B cell (primary cell): Measurements from ENCODE around the gene C4orf17. TPM values are rescaled to one million over a fixed set of nuclear protein-coding genes. Genes with fewer than 3 reads are reported as not detected.

Experiments used
- ATAC-seq: fragments of 200-7000 bp; cut with Tn5 transposase; one replicate; pipeline ENCODE4 v1.10.0; 2021; ENCODE audit warnings: low read depth, mild to moderate bottlenecking, moderate number of reproducible peaks, moderate library complexity
- CTCF ChIA-PET: fragments of 350-600 bp; sonication (Branson Sonifier 250); formaldehyde crosslinking; loops from one replicate; lab custom pipeline; 2021; ENCODE audit warnings: antibody characterized with exemption, inconsistent platforms; lab: Charles Lee
- POLR2A ChIA-PET: fragments of 350-600 bp; sonication (Branson Sonifier 250); formaldehyde crosslinking; loops from one replicate; lab custom pipeline; 2021; ENCODE audit warnings: antibody characterized with exemption; lab: Charles Lee
- DNase-seq: peaks from one replicate; pipeline ENCODE4 v3.0.0; 2013
- H2AFZ ChIP-seq: 2 replicates; pipeline ENCODE4 v1.6.1; 2012; ENCODE audit warnings: mild to moderate bottlenecking, low read depth, low read length; ENCODE audit not compliant: insufficient read depth, poor library complexity, severe bottlenecking
- H3K27ac ChIP-seq, 2 donors: 1 replicate in 1 of 2; 2 replicates in 1 of 2; pipeline ENCODE4 v1.5.1; 2012 to 2013; ENCODE audit warnings: low read length in 2 of 2, mild to moderate bottlenecking in 2 of 2, moderate library complexity in 1 of 2
- H3K27me3 ChIP-seq, 4 experiments: fragments of 200-600 bp in 1 of 4; sonication (generic) in 1 of 4; replicated peaks in 1 of 4; 1 replicate in 2 of 4; 2 replicates in 2 of 4; pipeline versions ENCODE4 v1.6.1 to v1.7.0; 2013 to 2016; ENCODE audit warnings: low read length in 3 of 4, mild to moderate bottlenecking in 2 of 4, mixed read lengths in 1 of 4, moderate library complexity in 1 of 4; ENCODE audit not compliant: insufficient read depth in 4 of 4, control insufficient read depth in 3 of 4; ENCODE audit errors: control extremely low read depth in 1 of 4
- H3K36me3 ChIP-seq, 2 experiments: replicated peaks in 1 of 2; 1 replicate in 1 of 2; 2 replicates in 1 of 2; pipeline versions ENCODE4 v1.6.1 to v1.7.1; 2013; ENCODE audit warnings: low read length in 1 of 2; ENCODE audit not compliant: insufficient read depth in 2 of 2, control insufficient read depth in 1 of 2; ENCODE audit errors: control extremely low read depth in 1 of 2, extremely low read depth in 1 of 2
- H3K4me1 ChIP-seq, 2 donors: fragments of 200-600 bp in 1 of 2; sonication (generic) in 1 of 2; 1 replicate in 1 of 2; 2 replicates in 1 of 2; pipeline versions ENCODE4 v1.5.1 to v1.6.1; 2013 to 2017; ENCODE audit warnings: low read length in 2 of 2; ENCODE audit not compliant: control insufficient read depth in 2 of 2, insufficient read depth in 2 of 2
- H3K4me2 ChIP-seq: replicated peaks from 2 replicates; pipeline ENCODE3; 2012; ENCODE audit warnings: mild to moderate bottlenecking, low read depth, low read length; ENCODE audit not compliant: poor library complexity, severe bottlenecking
- H3K4me3 ChIP-seq, 5 experiments: fragments of 200-600 bp in 1 of 5; sonication (generic) in 1 of 5; 1 replicate in 3 of 5; 2 replicates in 2 of 5; pipeline versions ENCODE4 v1.5.1 to v1.7.0; 2011 to 2016; ENCODE audit warnings: low read length in 4 of 5, mild to moderate bottlenecking in 4 of 5, low read depth in 2 of 5, control low read depth in 1 of 5, moderate library complexity in 1 of 5; ENCODE audit not compliant: insufficient read depth in 1 of 5; ENCODE audit errors: control extremely low read depth in 1 of 5, extremely low read depth in 1 of 5
- H3K79me2 ChIP-seq: fragments of 200-600 bp; sonication (generic); one replicate; pipeline ENCODE4 v1.6.0; 2016; ENCODE audit warnings: low read length; ENCODE audit not compliant: control insufficient read depth, insufficient read depth
- H3K9ac ChIP-seq: fragments of 200-600 bp; sonication (generic); 2 replicates; pipeline ENCODE4 v1.6.1; 2017; ENCODE audit warnings: mild to moderate bottlenecking, low read length, moderate library complexity
- H3K9me3 ChIP-seq, 3 donors: one replicate each; pipeline versions ENCODE4 v1.6.1 to v1.7.1; 2013; ENCODE audit warnings: low read length in 2 of 3; ENCODE audit not compliant: control insufficient read depth in 2 of 3, insufficient read depth in 1 of 3; ENCODE audit errors: control extremely low read depth in 1 of 3
- H4K20me1 ChIP-seq: 2 replicates; pipeline ENCODE4 v1.6.0; 2012; ENCODE audit warnings: mild to moderate bottlenecking, low read length; ENCODE audit not compliant: insufficient read depth, control insufficient read depth, poor library complexity, severe bottlenecking
- H3K27ac Mint-ChIP-seq: one replicate; pipeline ENCODE4 v1.8.0; 2021; ENCODE audit warnings: mixed read lengths
- H3K27me3 Mint-ChIP-seq: one replicate; pipeline ENCODE4 v1.8.0; 2021; ENCODE audit warnings: mixed read lengths
- H3K4me1 Mint-ChIP-seq: one replicate; pipeline ENCODE4 v1.8.0; 2021; ENCODE audit warnings: mixed read lengths
- H3K4me3 Mint-ChIP-seq: one replicate; pipeline ENCODE4 v1.8.0; 2021; ENCODE audit warnings: mixed read lengths
- H3K9me3 Mint-ChIP-seq: one replicate; pipeline ENCODE4 v1.8.0; 2022; ENCODE audit warnings: mixed read lengths; ENCODE audit not compliant: insufficient read depth
- CTCF ChIP-seq: fragments of 200-600 bp; IDR thresholded peaks from one replicate; pipeline ENCODE4 v1.8.0; 2022; ENCODE audit warnings: antibody characterized with exemption, mild to moderate bottlenecking
- EZH2 ChIP-seq: IDR thresholded peaks from 2 replicates; pipeline ENCODE4 v1.6.1; 2012; ENCODE audit warnings: borderline replicate concordance, low read depth, mild to moderate bottlenecking, moderate library complexity, low read length; ENCODE audit not compliant: insufficient read depth, poor library complexity, severe bottlenecking
- WGBS: methylation state at CpG from one replicate; pipeline ENCODE4 v1.1.5; 2013; ENCODE audit warnings: missing lambda C conversion rate; ENCODE audit not compliant: insufficient coverage; 5-methylcytosine and 5-hydroxymethylcytosine counted together
- intact Hi-C: fragments of 100-400 bp; cut with micrococcal nuclease; formaldehyde crosslinking; loops from one replicate; pipeline ENCODE4 v1.10.0; 2022
- polyA plus RNA-seq: library from polyadenylated mRNA; depleted of rRNA; stranded (reverse); fragments of >200 nt; gene quantifications from 2 replicates; pipeline ENCODE4 v1.2.3, GENCODE V29; 2012
- total RNA-seq, 2 donors: library from RNA; stranded (reverse); fragments of 120-200 nt in 1 of 2; gene quantifications; 1 replicate in 1 of 2; 2 replicates in 1 of 2; pipeline versions ENCODE4 v1.2.3 to v1.2.4, GENCODE V29; 2013 to 2022

The C4orf17 gene
- total and polyA plus RNA-seq, 2 donors (not counting 1 experiment from before 2014, with no cell fraction given) = not detected

GRCh38 chr4:99473131-99473530 is 37.7 kb upstream of the C4orf17 start:
- TF ChIP-seq EZH2 (no peak), CTCF (no peak)
- CTCF ChIA-PET = interaction anchor here (0.8 to 2.7 kb wide), 2 partner anchors 9 to 11 kb away, joined by 3 to 11 read pairs; no protein-coding TSS in a partner anchor
- no peaks in the 10 kb centered on the region for H3K4me1 ChIP-seq
- peaks cover 0 to 2% (median 0%) of the 10 kb centered on the region in 4 experiments for H3K27me3 ChIP-seq
- no peak overlapping the region for H3K4me3 ChIP-seq
- no peak for DNase-seq
- H4K20me1 ChIP-seq = no peaks in the 10 kb centered on the region
- POLR2A ChIA-PET = no interaction called here
- no CpG with 5 or more reads among the region's 1 CpG for WGBS
- Mint-ChIP-seq H3K27ac (no peak overlapping the region), H3K9me3 (no peaks in the 10 kb centered on the region), H3K4me3 (no peak overlapping the region), H3K4me1 (no peaks in the 10 kb centered on the region), H3K27me3 (peaks cover 28% of the 10 kb centered on the region)
- no peaks in the 10 kb centered on the region for H3K9me3 ChIP-seq
- no peak overlapping the region for H3K27ac ChIP-seq
- no peaks in the 10 kb centered on the region for H3K79me2 ChIP-seq
- no peak overlapping the region for H3K9ac ChIP-seq
- no peak for ATAC-seq
- no peak overlapping the region for H2AFZ ChIP-seq
- no peak overlapping the region for H3K4me2 ChIP-seq
- intact Hi-C loops = no loop called here
- no peaks in the 10 kb centered on the region for H3K36me3 ChIP-seq

GRCh38 chr4:99483636-99484035 is 27.2 kb upstream of the C4orf17 start:
- Mint-ChIP-seq H3K4me1 (no peaks in the 10 kb centered on the region), H3K27me3 (peaks cover 9% of the 10 kb centered on the region), H3K4me3 (no peak overlapping the region), H3K27ac (no peak overlapping the region), H3K9me3 (peaks cover 14% of the 10 kb centered on the region)
- H3K36me3 ChIP-seq = no peaks in the 10 kb centered on the region
- no peak overlapping the region for H3K27ac ChIP-seq
- ATAC-seq (no peak), DNase-seq (no peak)
- H3K4me1 ChIP-seq = no peaks in the 10 kb centered on the region
- peaks cover 0 to 3% (median 0%) of the 10 kb centered on the region in 4 experiments for H3K27me3 ChIP-seq
- TF ChIP-seq CTCF = no peak
- TF ChIP-seq EZH2 = no peak
- no peak overlapping the region for H2AFZ ChIP-seq
- WGBS = no CpG with 5 or more reads among the region's 1 CpG
- no peak overlapping the region for H3K4me2 ChIP-seq
- intact Hi-C loops = no loop called here
- ChIA-PET POLR2A (no interaction called here), CTCF (interaction anchor here (1.2 kb wide), 2 partner anchors 11 to 20 kb away, joined by 3 to 4 read pairs; no protein-coding TSS in a partner anchor)
- H3K79me2 ChIP-seq = no peaks in the 10 kb centered on the region
- H3K9ac ChIP-seq = no peak overlapping the region
- no peaks in the 10 kb centered on the region for H4K20me1 ChIP-seq
- H3K9me3 ChIP-seq = peaks cover 1 to 24% (median 17%) of the 10 kb centered on the region in 3 donors
- no peak overlapping the region for H3K4me3 ChIP-seq
